ENCODE measurements around the gene SLC2A1. TPM values are rescaled to one million over a fixed set of nuclear protein-coding genes. Genes with fewer than 3 reads are reported as not detected.
"Not testable (repeated sequence)": the region's sequence is repeated elsewhere in the genome, so short reads cannot be mapped to it uniquely, and the experiment has no call there.

The SLC2A1 gene
- total RNA-seq, 5 donors from 2014 or later (not counting 1 experiment from before 2014, with no cell fraction given), result 72.0 to 91.7 (median 83.9) TPM

- Mint-ChIP-seq H3K36me3 (no peaks in the 10 kb centered on the region), H3K4me3 (no peak overlapping the region), H3K4me1 (no peaks in the 10 kb centered on the region), H3K27ac (no peak overlapping the region), H3K27me3 (peaks cover 0 to 2% of the 10 kb centered on the region in 2 donors), H3K9me3 (no peaks in the 10 kb centered on the region)
- ATAC-seq (replicated peaks in 1 of 4), result no peak
- Histone ChIP-seq H3K36me3 (ENCODE audit: control insufficient read depth in 2 of 2, extremely low read depth in 1 of 2, insufficient read depth in 1 of 2, low read length in 1 of 2) (no peaks in the 10 kb centered on the region), H3K4me1 (ENCODE audit: control insufficient read depth in 1 of 2, extremely low read depth in 1 of 2, insufficient read depth in 2 of 2, low read length in 2 of 2) (no peaks in the 10 kb centered on the region), H3K9me3 (no peaks in the 10 kb centered on the region), H3K27ac (ENCODE audit: low read length) (no peak overlapping the region), H3K4me3 (ENCODE audit: control insufficient read depth in 1 of 2, extremely low read depth in 1 of 2, low read length in 1 of 2) (no peak overlapping the region), H3K27me3 (replicated peaks in 1 of 2; ENCODE audit: control insufficient read depth in 2 of 2, extremely low read depth in 1 of 2, insufficient read depth in 2 of 2, low read length in 1 of 2) (no peaks in the 10 kb centered on the region)
- ChIA-PET POLR2A (no interaction called here), CTCF (no interaction called here)
- WGBS (ENCODE audit: insufficient coverage), result no CpG with 5 or more reads among the region's 3 CpGs
- no peak for DNase-seq
These were observed 50.6 kb downstream of the SLC2A1 start for GRCh38 chr1:42908046-42908445.

GRCh38 chr1:42904434-42904833 is 54.2 kb downstream of the SLC2A1 start:
- no peak for DNase-seq
- CTCF ChIA-PET, result no interaction called here
- Mint-ChIP-seq H3K9me3 (no peaks in the 10 kb centered on the region), H3K36me3 (peaks cover under 1% of the 10 kb centered on the region), H3K27me3 (peaks cover 3 to 16% of the 10 kb centered on the region in 2 donors), H3K4me3 (no peak overlapping the region), H3K27ac (no peak overlapping the region), H3K4me1 (no peaks in the 10 kb centered on the region)
- Histone ChIP-seq H3K4me1 (ENCODE audit: control insufficient read depth in 1 of 2, extremely low read depth in 1 of 2, insufficient read depth in 2 of 2, low read length in 2 of 2) (no peaks in the 10 kb centered on the region), H3K4me3 (ENCODE audit: control insufficient read depth in 1 of 2, extremely low read depth in 1 of 2, low read length in 1 of 2) (no peak overlapping the region), H3K27ac (ENCODE audit: low read length) (no peak overlapping the region), H3K36me3 (ENCODE audit: control insufficient read depth in 2 of 2, extremely low read depth in 1 of 2, insufficient read depth in 1 of 2, low read length in 1 of 2) (no peaks in the 10 kb centered on the region), H3K27me3 (replicated peaks in 1 of 2; ENCODE audit: control insufficient read depth in 2 of 2, extremely low read depth in 1 of 2, insufficient read depth in 2 of 2, low read length in 1 of 2) (peaks cover 0 to 11% of the 10 kb centered on the region in 2 experiments), H3K9me3 (no peaks in the 10 kb centered on the region)
- no CpG with 5 or more reads among the region's 1 CpG for WGBS (ENCODE audit: insufficient coverage)
- POLR2A ChIA-PET, result no interaction called here
- ATAC-seq (replicated peaks in 1 of 4), result no peak

- H3K4me1 Mint-ChIP-seq; H3K9me3 ChIP-seq; H3K4me3 ChIP-seq (ENCODE audit: control insufficient read depth in 1 of 2, extremely low read depth in 1 of 2, low read length in 1 of 2); H3K27ac Mint-ChIP-seq; POLR2A ChIA-PET; DNase-seq; H3K4me1 ChIP-seq (ENCODE audit: control insufficient read depth in 1 of 2, extremely low read depth in 1 of 2, insufficient read depth in 2 of 2, low read length in 2 of 2); H3K4me3 Mint-ChIP-seq; H3K27ac ChIP-seq (ENCODE audit: low read length); H3K36me3 ChIP-seq (ENCODE audit: control insufficient read depth in 2 of 2, extremely low read depth in 1 of 2, insufficient read depth in 1 of 2, low read length in 1 of 2); ATAC-seq (replicated peaks in 1 of 4): not testable (repeated sequence)
- 100% methylated on average over 2 of the region's 4 CpGs for WGBS (ENCODE audit: insufficient coverage)
- Mint-ChIP-seq H3K9me3 (peaks cover 6 to 20% (median 6%) of the 10 kb centered on the region in 3 donors), H3K27me3 (peaks cover 9 to 38% of the 10 kb centered on the region in 2 donors), H3K36me3 (peaks cover 13% of the 10 kb centered on the region)
- CTCF ChIA-PET, result interaction anchor here in 1 of 2 donors (0.9 kb wide), 1 partner anchor 13 kb away, joined by 4 read pairs; no protein-coding TSS in a partner anchor
- H3K27me3 ChIP-seq (replicated peaks in 1 of 2; ENCODE audit: control insufficient read depth in 2 of 2, extremely low read depth in 1 of 2, insufficient read depth in 2 of 2, low read length in 1 of 2), result peaks cover 0 to 11% of the 10 kb centered on the region in 2 experiments
These were observed 58.7 kb downstream of the SLC2A1 start for GRCh38 chr1:42899960-42900359.

GRCh38 chr1:42891465-42892138 is 67.1 kb downstream of the SLC2A1 start:
- ChIA-PET POLR2A (no interaction called here), CTCF (no interaction called here)
- 62% methylated on average over 3 of the region's 5 CpGs for WGBS (ENCODE audit: insufficient coverage)

GRCh38 chr1:42889264-42889663 is 69.4 kb downstream of the SLC2A1 start:
- no peak for DNase-seq
- CTCF ChIA-PET, result no interaction called here
- Mint-ChIP-seq H3K36me3 (no peaks in the 10 kb centered on the region), H3K4me3 (no peak overlapping the region), H3K9me3 (no peaks in the 10 kb centered on the region), H3K27me3 (peaks cover 3 to 13% of the 10 kb centered on the region in 2 donors), H3K27ac (no peak overlapping the region), H3K4me1 (no peaks in the 10 kb centered on the region)
- POLR2A ChIA-PET, result no interaction called here
- Histone ChIP-seq H3K36me3 (ENCODE audit: control insufficient read depth in 2 of 2, extremely low read depth in 1 of 2, insufficient read depth in 1 of 2, low read length in 1 of 2) (no peaks in the 10 kb centered on the region), H3K9me3 (no peaks in the 10 kb centered on the region), H3K4me3 (ENCODE audit: control insufficient read depth in 1 of 2, extremely low read depth in 1 of 2, low read length in 1 of 2) (no peak overlapping the region), H3K27me3 (replicated peaks in 1 of 2; ENCODE audit: control insufficient read depth in 2 of 2, extremely low read depth in 1 of 2, insufficient read depth in 2 of 2, low read length in 1 of 2) (peaks cover 0 to 16% of the 10 kb centered on the region in 2 experiments), H3K4me1 (ENCODE audit: control insufficient read depth in 1 of 2, extremely low read depth in 1 of 2, insufficient read depth in 2 of 2, low read length in 2 of 2) (no peaks in the 10 kb centered on the region), H3K27ac (ENCODE audit: low read length) (no peak overlapping the region)
- ATAC-seq (replicated peaks in 1 of 4), result no peak
- WGBS (ENCODE audit: insufficient coverage), result no CpG with 5 or more reads among the region's 4 CpGs

More at GRCh38 chr1:42891465-42892138, 67.1 kb downstream of the SLC2A1 start:
- Mint-ChIP-seq H3K36me3 (no peaks in the 10 kb centered on the region), H3K4me3 (no peak overlapping the region), H3K9me3 (peaks cover 0 to 6% (median 0%) of the 10 kb centered on the region in 3 donors), H3K27ac (no peak overlapping the region), H3K4me1 (no peaks in the 10 kb centered on the region), H3K27me3 (peaks cover 0 to 8% of the 10 kb centered on the region in 2 donors)
- Histone ChIP-seq H3K4me1 (ENCODE audit: control insufficient read depth in 1 of 2, extremely low read depth in 1 of 2, insufficient read depth in 2 of 2, low read length in 2 of 2) (no peaks in the 10 kb centered on the region), H3K4me3 (ENCODE audit: control insufficient read depth in 1 of 2, extremely low read depth in 1 of 2, low read length in 1 of 2) (no peak overlapping the region), H3K36me3 (ENCODE audit: control insufficient read depth in 2 of 2, extremely low read depth in 1 of 2, insufficient read depth in 1 of 2, low read length in 1 of 2) (no peaks in the 10 kb centered on the region), H3K27ac (ENCODE audit: low read length) (no peak overlapping the region), H3K9me3 (no peaks in the 10 kb centered on the region), H3K27me3 (replicated peaks in 1 of 2; ENCODE audit: control insufficient read depth in 2 of 2, extremely low read depth in 1 of 2, insufficient read depth in 2 of 2, low read length in 1 of 2) (peaks cover 0 to 12% of the 10 kb centered on the region in 2 experiments)
- DNase-seq (no peak), ATAC-seq (replicated peaks in 1 of 4) (no peak)

GRCh38 chr1:42888013-42888633 is 70.5 kb downstream of the SLC2A1 start:
- H3K27me3 ChIP-seq (replicated peaks in 1 of 2; ENCODE audit: control insufficient read depth in 2 of 2, extremely low read depth in 1 of 2, insufficient read depth in 2 of 2, low read length in 1 of 2), result peaks cover 0 to 16% of the 10 kb centered on the region in 2 experiments
- H3K4me1 Mint-ChIP-seq, result no peaks in the 10 kb centered on the region
- CTCF ChIA-PET, result interaction anchor here in 1 of 2 donors (0.5 kb wide), 1 partner anchor 122 kb away, joined by 5 read pairs; no protein-coding TSS in a partner anchor
- POLR2A ChIA-PET, result no interaction called here
- no peak for DNase-seq
- no peaks in the 10 kb centered on the region for H3K36me3 Mint-ChIP-seq
- H3K9me3 Mint-ChIP-seq, result no peaks in the 10 kb centered on the region
- WGBS (ENCODE audit: insufficient coverage), result 90% methylated on average over 27 of the region's 31 CpGs
- H3K27ac Mint-ChIP-seq, result no peak overlapping the region
- no peak overlapping the region for H3K4me3 ChIP-seq (ENCODE audit: control insufficient read depth in 1 of 2, extremely low read depth in 1 of 2, low read length in 1 of 2)
- H3K27me3 Mint-ChIP-seq, result peaks cover 3 to 13% of the 10 kb centered on the region in 2 donors
- H3K9me3 ChIP-seq, result no peaks in the 10 kb centered on the region
- no peaks in the 10 kb centered on the region for H3K36me3 ChIP-seq (ENCODE audit: control insufficient read depth in 2 of 2, extremely low read depth in 1 of 2, insufficient read depth in 1 of 2, low read length in 1 of 2)
- H3K27ac ChIP-seq (ENCODE audit: low read length), result no peak overlapping the region
- no peak for ATAC-seq (replicated peaks in 1 of 4)
- H3K4me3 Mint-ChIP-seq, result no peak overlapping the region
- no peaks in the 10 kb centered on the region for H3K4me1 ChIP-seq (ENCODE audit: control insufficient read depth in 1 of 2, extremely low read depth in 1 of 2, insufficient read depth in 2 of 2, low read length in 2 of 2)

Data from T-cell (primary cell).